NOMO-1 (cell line): Measurements from ENCODE around the gene GRIK2.

Source experiments
- DNase-seq, 2 experiments: peaks; one replicate each; lab custom pipeline; 2025; ENCODE audit not compliant: unreplicated experiment in 2 of 2; lab: John Stamatoyannopoulos, UW

Gene GRIK2

GRCh38 chr6:101847690-101848089 lies 454.2 kb downstream of the GRIK2 start:
- no peak for DNase-seq

- no peak for DNase-seq
Observed at GRCh38 chr6:101851911-101852310, 458.4 kb downstream of the GRIK2 start.

- no peak for DNase-seq
Observed at GRCh38 chr6:101853231-101854085, 459.9 kb downstream of the GRIK2 start.

DNA sequence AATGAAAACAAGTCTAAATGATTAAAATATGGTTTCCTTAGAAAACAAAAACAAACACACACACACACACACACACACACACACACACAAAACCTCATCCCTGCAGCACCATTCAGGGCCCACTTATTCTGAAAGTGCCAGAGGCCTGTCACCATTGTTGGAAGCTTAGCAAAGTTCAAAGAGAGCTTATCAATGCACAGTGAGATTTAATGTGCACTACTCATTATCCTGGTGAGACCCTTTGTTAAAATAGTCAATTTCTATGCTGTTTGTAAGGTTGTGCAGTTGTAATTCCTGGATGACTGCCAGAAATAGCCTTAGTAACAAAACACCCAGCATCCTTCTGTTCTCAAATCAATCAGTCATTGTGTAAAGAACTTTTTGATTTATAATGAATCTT lies 482.9 kb downstream of the GRIK2 start:
- DNase-seq = no peak

GRCh38 chr6:101878554-101879276 lies 485.2 kb downstream of the GRIK2 start:
- DNase-seq = peak in 1 of 2 experiments; percentile 78

DNA sequence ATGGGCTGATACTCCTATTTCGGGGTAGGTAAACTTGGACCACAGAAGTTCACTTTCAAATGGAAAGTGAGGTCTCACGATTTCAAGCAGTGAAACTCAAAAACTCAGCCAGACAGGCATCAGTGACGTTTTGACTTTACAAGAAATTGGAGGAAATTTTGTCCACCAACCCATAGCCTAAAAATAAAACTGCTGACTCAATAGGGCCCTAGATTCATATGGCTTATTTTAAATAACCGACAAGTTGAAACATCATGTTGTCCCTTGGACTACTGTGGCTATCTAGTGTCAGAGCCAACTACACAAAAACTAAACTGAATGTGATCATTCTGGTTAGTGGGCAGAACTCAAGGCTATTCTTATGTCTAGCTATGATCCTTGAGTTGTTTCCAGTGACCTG lies 486.3 kb downstream of the GRIK2 start:
- no peak for DNase-seq

- DNase-seq = no peak
Observed at GRCh38 chr6:101883505-101883904, 490.0 kb downstream of the GRIK2 start.

- DNase-seq = no peak
Observed at GRCh38 chr6:101887532-101887931, 494.0 kb downstream of the GRIK2 start.

DNA sequence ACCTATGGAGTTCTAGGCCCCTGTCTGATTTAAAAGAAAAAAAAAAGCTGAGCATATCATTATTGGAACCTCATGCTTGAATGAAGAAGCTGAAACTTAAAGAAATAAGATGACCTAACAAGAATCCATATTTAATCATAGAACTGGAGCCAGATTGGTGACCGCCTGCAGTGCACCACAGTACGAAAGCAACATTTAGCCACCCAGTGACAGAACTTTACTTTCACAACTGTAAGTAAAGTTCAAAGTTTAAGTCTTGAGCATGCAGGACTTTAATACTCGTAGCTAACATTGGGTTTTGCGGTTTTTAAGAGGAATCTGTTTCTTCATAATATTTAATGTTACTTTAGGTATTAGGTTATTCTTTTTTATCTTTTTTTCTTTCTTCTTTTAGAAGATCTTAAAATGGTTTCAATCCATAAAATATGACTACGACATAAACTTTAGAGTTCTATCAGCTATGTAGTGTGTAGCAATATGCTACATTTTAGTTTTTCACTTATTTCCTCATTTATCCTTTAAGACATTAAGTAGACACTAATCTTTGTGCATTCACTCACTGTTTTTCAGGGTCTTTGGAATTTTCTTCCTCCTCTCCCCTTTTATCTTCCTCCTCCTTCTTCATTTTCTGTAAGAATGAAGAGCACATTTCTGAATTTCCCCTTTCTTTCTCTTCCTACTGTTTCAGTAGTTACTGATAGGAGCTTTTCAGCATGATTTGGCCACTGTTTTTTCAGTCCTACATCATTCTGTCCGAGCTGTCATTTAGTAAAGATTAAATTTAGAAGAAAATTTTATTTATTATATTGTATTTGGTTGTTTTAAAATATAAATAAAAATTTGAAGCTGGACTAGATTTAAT lies 514.1 kb downstream of the GRIK2 start:
- DNase-seq = no peak

- no peak for DNase-seq
Observed at GRCh38 chr6:101909366-101909765, 515.9 kb downstream of the GRIK2 start.

DNA sequence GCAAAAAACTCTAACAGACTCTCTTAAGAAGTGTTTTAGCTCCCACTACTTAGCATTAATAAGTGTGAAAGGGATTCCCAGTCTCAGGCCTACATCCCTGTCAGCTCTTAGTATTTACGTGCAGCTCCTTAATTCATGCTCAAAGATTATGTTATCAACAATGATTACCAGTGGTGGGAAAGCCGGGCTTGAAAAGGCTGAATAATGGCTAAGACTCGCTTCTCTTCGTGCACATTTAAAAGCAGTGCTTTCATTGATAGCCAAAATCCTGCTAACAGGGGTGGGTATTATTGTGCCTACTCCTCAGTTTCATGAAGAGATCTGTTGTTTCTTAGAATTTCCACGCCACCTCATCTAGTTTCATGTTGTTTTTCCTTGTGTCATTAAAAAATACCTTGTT lies 518.8 kb downstream of the GRIK2 start:
- DNase-seq = no peak

GRCh38 chr6:101918471-101918870 lies 525.0 kb downstream of the GRIK2 start:
- no peak for DNase-seq

- DNase-seq = no peak
Observed at GRCh38 chr6:101921829-101922450, 528.4 kb downstream of the GRIK2 start.

DNA sequence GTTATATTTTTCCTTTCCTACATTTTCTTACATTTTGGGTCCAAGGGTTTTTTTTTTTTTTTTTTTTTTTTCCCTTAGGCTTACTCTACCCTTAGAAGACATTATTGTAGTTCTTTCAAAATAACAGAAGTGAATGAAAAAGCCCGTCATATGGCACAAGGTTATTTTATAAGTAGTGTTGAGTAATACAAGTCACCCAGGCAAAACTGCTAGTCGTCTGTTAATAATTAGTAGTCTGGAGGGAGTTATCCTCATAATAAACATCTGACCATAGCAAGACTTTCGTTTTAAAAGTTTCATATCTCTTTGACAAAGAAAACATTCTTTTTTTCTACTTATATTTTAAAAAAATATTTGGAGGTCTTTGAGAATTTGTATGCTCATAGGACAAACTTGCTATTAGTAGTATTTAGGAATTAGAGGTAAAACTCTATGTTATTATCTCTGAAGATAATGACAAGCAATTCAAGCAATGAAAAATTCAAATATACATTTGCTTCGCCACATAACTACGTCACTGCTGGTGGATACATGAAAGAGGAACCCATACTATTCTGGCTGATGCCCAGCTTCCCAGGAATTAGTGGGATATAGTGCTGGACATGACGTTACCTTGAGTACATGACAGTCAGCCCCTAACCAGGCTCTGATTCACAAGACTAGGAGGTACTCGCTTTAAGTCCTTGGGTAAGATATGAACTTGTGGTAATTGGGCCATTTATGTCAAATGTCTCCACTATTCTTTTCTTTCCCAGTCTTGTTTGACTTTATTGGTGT lies 532.8 kb downstream of the GRIK2 start:
- DNase-seq = no peak

GRCh38 chr6:101931766-101932165 lies 538.3 kb downstream of the GRIK2 start:
- no peak for DNase-seq

DNA sequence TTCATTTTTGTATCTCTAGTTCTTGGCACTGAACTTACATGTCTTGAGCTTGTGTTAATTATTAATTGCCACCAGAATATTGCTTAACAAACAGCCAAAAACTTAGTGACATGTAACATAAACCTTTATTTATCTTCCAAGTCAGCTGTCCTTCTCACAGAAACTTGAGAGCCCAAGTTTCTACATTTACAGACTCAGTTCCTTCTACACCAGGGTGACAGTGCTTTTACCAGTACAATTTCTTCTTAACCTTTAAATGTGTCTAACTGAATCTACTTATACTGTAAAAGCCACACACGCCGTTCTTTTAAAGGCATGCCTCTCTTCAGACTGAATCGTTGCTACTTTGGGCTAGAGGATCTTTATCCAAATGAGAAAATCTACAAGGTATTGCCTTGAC lies 539.2 kb downstream of the GRIK2 start:
- no peak for DNase-seq

GRCh38 chr6:101935732-101936131 lies 542.2 kb downstream of the GRIK2 start:
- no peak for DNase-seq

- DNase-seq = no peak
Observed at GRCh38 chr6:101936516-101936915, 543.0 kb downstream of the GRIK2 start.

DNA sequence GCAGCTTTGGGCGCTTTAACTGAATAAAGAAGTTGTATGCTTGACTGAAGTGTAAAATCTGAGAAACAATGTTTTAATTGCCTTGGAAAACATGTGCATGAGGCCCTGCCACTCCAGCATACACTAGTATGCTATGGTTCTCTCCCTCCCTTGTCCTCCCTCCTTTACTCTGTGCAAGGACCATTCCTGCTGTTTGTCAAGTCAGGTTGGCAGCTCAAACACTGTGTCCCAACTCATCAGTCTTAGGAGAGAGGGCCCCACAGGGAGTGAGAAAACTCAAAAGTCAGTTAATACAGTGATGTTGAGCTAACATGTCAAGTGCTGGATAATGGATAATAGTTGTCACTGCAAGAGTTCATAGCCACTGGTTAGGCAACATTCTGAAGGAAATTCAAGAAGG lies 543.6 kb downstream of the GRIK2 start:
- no peak for DNase-seq

GRCh38 chr6:101940391-101940790 lies 546.9 kb downstream of the GRIK2 start:
- no peak for DNase-seq
